Measurements from ENCODE around the gene TRIM66.

Gene TRIM66

GRCh38 chr11:8587915-8588314 is 94.5 kb downstream of the TRIM66 start:
- DNase-seq (ENCODE audit: low read depth), result no peak
- H3K4me3 ChIP-seq (ENCODE audit: low read depth, low read length), result no peak overlapping the region
- no peak for TF ChIP-seq POLR2A (IDR thresholded peaks at IDR 0.05; ENCODE audit: extremely low read depth, insufficient read length)

DNA sequence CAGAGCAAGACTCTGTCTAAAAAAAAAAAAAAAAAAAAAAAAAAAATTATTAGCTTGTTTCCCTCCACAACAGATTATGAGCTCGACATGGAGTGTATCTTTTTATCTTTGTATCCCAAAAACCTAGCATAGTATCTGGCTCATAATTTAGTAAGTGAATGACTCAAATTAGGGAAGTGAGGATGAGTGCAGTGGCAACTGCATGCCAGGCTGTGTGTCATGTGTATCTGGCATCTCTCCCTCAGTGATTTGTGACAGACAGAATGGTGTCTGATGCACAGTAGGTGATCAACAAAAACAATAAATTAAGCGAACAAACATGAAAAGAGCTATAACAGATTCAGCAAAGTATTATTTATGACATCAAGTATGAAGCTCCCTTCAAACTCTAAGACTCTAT is 95.7 kb downstream of the TRIM66 start:
- DNase-seq (ENCODE audit: low read depth), result no peak
- no peak for TF ChIP-seq MAX (IDR thresholded peaks at IDR 0.05; ENCODE audit: low read depth, low read length)
- TF ChIP-seq, protein P1, sequence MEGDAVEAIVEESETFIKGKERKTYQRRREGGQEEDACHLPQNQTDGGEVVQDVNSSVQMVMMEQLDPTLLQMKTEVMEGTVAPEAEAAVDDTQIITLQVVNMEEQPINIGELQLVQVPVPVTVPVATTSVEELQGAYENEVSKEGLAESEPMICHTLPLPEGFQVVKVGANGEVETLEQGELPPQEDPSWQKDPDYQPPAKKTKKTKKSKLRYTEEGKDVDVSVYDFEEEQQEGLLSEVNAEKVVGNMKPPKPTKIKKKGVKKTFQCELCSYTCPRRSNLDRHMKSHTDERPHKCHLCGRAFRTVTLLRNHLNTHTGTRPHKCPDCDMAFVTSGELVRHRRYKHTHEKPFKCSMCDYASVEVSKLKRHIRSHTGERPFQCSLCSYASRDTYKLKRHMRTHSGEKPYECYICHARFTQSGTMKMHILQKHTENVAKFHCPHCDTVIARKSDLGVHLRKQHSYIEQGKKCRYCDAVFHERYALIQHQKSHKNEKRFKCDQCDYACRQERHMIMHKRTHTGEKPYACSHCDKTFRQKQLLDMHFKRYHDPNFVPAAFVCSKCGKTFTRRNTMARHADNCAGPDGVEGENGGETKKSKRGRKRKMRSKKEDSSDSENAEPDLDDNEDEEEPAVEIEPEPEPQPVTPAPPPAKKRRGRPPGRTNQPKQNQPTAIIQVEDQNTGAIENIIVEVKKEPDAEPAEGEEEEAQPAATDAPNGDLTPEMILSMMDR (IDR thresholded peaks at IDR 0.05; ENCODE audit: low read depth, low read length), result no peak
- TF ChIP-seq POLR2A (IDR thresholded peaks at IDR 0.05; ENCODE audit: extremely low read depth, insufficient read length), result no peak
- TF ChIP-seq MYC (IDR thresholded peaks at IDR 0.05; ENCODE audit: low read depth, low read length), result no peak
- no peak overlapping the region for H3K4me3 ChIP-seq (ENCODE audit: low read depth, low read length)

DNA sequence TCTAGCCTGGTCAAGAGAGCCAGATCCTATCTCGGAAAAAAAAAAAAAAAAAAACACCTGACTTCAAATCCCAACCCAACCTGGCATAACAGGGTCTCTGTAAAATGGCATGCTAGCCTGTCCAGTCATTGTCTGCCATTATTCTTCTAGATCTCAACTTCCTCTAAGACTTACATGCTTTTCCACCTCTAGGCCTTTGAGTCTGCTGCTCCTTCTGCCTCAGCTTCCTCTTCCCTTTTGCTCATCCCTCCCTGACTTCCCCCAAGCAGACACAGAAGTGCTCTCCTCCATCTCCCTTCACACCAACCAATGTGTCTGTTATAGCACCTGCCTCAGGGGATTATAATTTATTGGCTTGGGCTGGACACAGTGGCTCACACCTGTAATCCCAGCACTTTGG is 96.3 kb downstream of the TRIM66 start:
- no peak for DNase-seq (ENCODE audit: low read depth)
- TF ChIP-seq, protein P1 (IDR thresholded peaks at IDR 0.05; ENCODE audit: low read depth, low read length), result no peak
- TF ChIP-seq MAX (IDR thresholded peaks at IDR 0.05; ENCODE audit: low read depth, low read length) (no peak), MYC (IDR thresholded peaks at IDR 0.05; ENCODE audit: low read depth, low read length) (no peak), POLR2A (IDR thresholded peaks at IDR 0.05; ENCODE audit: extremely low read depth, insufficient read length) (no peak)
- H3K4me3 ChIP-seq (ENCODE audit: low read depth, low read length), result no peak overlapping the region

- H3K4me3 ChIP-seq (ENCODE audit: low read depth, low read length), result no peak overlapping the region
- DNase-seq (ENCODE audit: low read depth), result no peak
- TF ChIP-seq, protein P1 (IDR thresholded peaks at IDR 0.05; ENCODE audit: low read depth, low read length), result no peak
- TF ChIP-seq MAX (IDR thresholded peaks at IDR 0.05; ENCODE audit: low read depth, low read length) (no peak), POLR2A (IDR thresholded peaks at IDR 0.05; ENCODE audit: extremely low read depth, insufficient read length) (no peak), MYC (IDR thresholded peaks at IDR 0.05; ENCODE audit: low read depth, low read length) (no peak)
Measured at GRCh38 chr11:8584511-8584910, 98.0 kb downstream of the TRIM66 start.

DNA sequence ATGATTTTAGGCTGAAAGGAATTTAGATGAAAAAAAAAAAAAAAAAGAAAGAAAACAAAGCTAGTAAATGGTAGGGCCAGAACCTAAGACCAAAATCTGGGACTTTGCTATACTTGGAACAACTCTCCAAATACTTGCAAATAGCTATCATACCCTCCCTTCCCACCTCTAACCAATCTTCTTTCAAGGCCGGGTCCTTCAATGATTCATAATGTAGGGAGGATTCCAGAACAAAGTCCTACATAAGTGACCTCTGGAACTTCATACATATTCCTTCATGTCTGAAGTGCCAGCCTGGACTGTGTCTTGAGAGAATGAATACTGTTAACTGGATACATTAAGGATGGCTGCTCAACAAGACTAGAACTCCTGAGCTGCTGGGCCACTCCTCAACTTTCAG is 98.4 kb downstream of the TRIM66 start:
- no peak for DNase-seq (ENCODE audit: low read depth)
- TF ChIP-seq MYC (IDR thresholded peaks at IDR 0.05; ENCODE audit: low read depth, low read length), result no peak
- no peak for TF ChIP-seq POLR2A (IDR thresholded peaks at IDR 0.05; ENCODE audit: extremely low read depth, insufficient read length)
- TF ChIP-seq, protein P1 (IDR thresholded peaks at IDR 0.05; ENCODE audit: low read depth, low read length), result no peak
- no peak for TF ChIP-seq MAX (IDR thresholded peaks at IDR 0.05; ENCODE audit: low read depth, low read length)
- H3K4me3 ChIP-seq (ENCODE audit: low read depth, low read length), result no peak overlapping the region

DNA sequence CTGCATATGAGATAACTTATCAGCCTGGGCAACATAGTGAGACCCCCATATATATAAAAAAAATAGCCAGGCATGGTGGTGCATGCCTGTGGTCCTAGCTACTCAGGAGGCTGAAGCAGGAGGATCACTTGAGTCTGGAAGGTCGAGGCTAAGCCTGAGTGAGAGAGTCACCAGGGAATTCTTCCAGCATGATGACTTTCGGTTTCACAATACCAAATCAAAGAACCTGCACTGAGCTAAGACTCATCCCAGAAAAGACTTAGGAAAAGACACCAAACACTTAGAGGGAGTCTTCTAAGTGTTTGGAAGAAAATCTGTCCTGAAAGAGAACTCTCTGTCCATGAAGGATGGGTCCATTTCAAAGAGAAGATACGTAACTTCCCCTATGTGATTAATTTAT is 101.2 kb downstream of the TRIM66 start:
- TF ChIP-seq, protein P1 (IDR thresholded peaks at IDR 0.05; ENCODE audit: low read depth, low read length), result no peak
- TF ChIP-seq MYC (IDR thresholded peaks at IDR 0.05; ENCODE audit: low read depth, low read length) (no peak), MAX (IDR thresholded peaks at IDR 0.05; ENCODE audit: low read depth, low read length) (no peak), POLR2A (IDR thresholded peaks at IDR 0.05; ENCODE audit: extremely low read depth, insufficient read length) (no peak)
- no peak overlapping the region for H3K4me3 ChIP-seq (ENCODE audit: low read depth, low read length)
- no peak for DNase-seq (ENCODE audit: low read depth)

All from NB4 (cell line).